Kidney epithelial cell (primary cell): Measurements from ENCODE around the gene IDS. TPM values are rescaled to one million over a fixed set of nuclear protein-coding genes. Genes with fewer than 3 reads are reported as not detected.

ENCODE experiments used
- DNase-seq: peaks from one replicate; pipeline ENCODE4 v3.0.0-alpha.2; 2010; ENCODE audit warnings: low read depth
- H3K27me3 ChIP-seq: 2 replicates; pipeline ENCODE4 v1.6.0; 2011; ENCODE audit warnings: low read length; ENCODE audit not compliant: control insufficient read depth, insufficient read depth
- H3K36me3 ChIP-seq: 2 replicates; pipeline ENCODE4 v1.5.1; 2011; ENCODE audit warnings: low read length; ENCODE audit not compliant: control insufficient read depth, insufficient read depth
- H3K4me3 ChIP-seq: 2 replicates; pipeline ENCODE4 v1.5.1; 2011; ENCODE audit warnings: low read depth, mild to moderate bottlenecking, control low read depth, low read length
- CTCF ChIP-seq: IDR thresholded peaks from 2 replicates; pipeline ENCODE4 v1.5.1; 2011; ENCODE audit warnings: mild to moderate bottlenecking, moderate library complexity, low read length, control low read depth, inconsistent platforms; ENCODE audit not compliant: insufficient read depth, poor library complexity, severe bottlenecking
- total RNA-seq: library from RNA; depleted of rRNA; stranded (reverse); fragments of >200 nt; gene quantifications from 2 replicates; pipeline ENCODE4 v1.2.3, GENCODE V29; 2015

Gene IDS
- total RNA-seq, 1 donor from 2014 or later = 50.1 TPM

GRCh38 chrX:149513825-149514428 is 8.8 kb upstream of the IDS start:
- no peak for DNase-seq
- Histone ChIP-seq H3K4me3 (no peak overlapping the region), H3K36me3 (no peaks in the 10 kb centered on the region), H3K27me3 (no peaks in the 10 kb centered on the region)
- no peak for TF ChIP-seq CTCF

GRCh38 chrX:149512225-149512885 is 7.2 kb upstream of the IDS start:
- no peak for DNase-seq

GRCh38 chrX:149511081-149511480 is 6.0 kb upstream of the IDS start:
- Histone ChIP-seq H3K4me3 (no peak overlapping the region), H3K36me3 (no peaks in the 10 kb centered on the region), H3K27me3 (no peaks in the 10 kb centered on the region)
- no peak for TF ChIP-seq CTCF
- DNase-seq = no peak

More at GRCh38 chrX:149512225-149512885, 7.2 kb upstream of the IDS start:
- H3K4me3 ChIP-seq = no peak overlapping the region
- no peaks in the 10 kb centered on the region for H3K36me3 ChIP-seq
- H3K27me3 ChIP-seq = no peaks in the 10 kb centered on the region
- peak; percentile 55 for TF ChIP-seq CTCF

- Histone ChIP-seq H3K27me3 (no peaks in the 10 kb centered on the region), H3K4me3 (no peak overlapping the region), H3K36me3 (no peaks in the 10 kb centered on the region)
- no peak for DNase-seq
- TF ChIP-seq CTCF = peak; percentile 23
Observed at GRCh38 chrX:149510386-149510785, 5.3 kb upstream of the IDS start.

- DNase-seq = no peak
- TF ChIP-seq CTCF = no peak
- H3K36me3 ChIP-seq = no peaks in the 10 kb centered on the region
- H3K4me3 ChIP-seq = no peak overlapping the region
- H3K27me3 ChIP-seq = no peaks in the 10 kb centered on the region
Observed at GRCh38 chrX:149508467-149508866, 3.4 kb upstream of the IDS start.

GRCh38 chrX:149506349-149506748 is 1.2 kb upstream of the IDS start:
- no peaks in the 10 kb centered on the region for H3K36me3 ChIP-seq
- H3K27me3 ChIP-seq = no peaks in the 10 kb centered on the region
- no peak for DNase-seq
- H3K4me3 ChIP-seq = no peak overlapping the region
- TF ChIP-seq CTCF = no peak
